ENCODE measurements around the gene ARSG. TPM values are rescaled to one million over a fixed set of nuclear protein-coding genes. Genes with fewer than 3 reads are reported as not detected.
A peak's percentile ranks its signal among the peaks of the same experiment; 100 is the strongest.

Gene ARSG
- total and polyA plus RNA-seq, 2 of the 13 experiments (the other 11 are each of a cell fraction or from before 2014, with no cell fraction given), result 3.7 to 15.2 TPM

DNA sequence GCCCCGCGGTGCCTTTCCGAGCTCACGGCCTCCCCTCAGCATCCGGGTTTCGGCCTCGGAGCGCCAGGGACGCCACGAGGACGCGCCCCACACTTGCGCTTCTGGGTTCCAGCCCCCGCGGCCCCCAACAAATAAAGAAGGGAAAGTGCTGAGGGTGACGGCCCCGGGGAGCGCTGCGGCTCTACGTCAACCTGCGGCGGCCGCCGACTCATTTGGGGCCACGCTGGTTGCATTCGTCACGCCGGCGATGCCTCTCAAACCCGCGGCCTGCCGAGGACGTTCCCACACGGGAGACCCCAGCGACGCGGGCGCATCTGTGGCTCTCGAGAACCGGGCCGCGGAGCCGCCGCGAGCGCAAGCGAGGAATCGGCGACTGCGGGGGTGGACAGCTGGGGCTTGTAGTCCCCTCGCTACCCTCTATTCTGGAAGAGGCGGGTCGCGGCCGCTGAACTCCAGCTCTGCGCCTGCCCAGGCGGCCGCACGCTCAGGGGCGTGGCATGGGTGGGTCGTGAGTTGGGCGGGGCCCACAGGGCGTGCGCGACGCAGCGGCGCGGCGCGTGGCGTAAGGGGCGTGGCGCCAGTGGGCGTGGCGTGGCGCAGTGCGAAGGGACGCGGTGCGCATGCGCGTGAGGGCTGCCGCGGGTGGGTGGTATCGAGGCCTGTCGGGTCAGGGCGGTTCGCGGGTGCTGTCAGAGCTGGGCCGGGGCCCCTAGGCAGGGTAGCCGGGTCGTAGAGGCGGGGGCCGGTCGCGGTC is 43.7 kb upstream of the ARSG start, which contains the start of gene AMZ2 (continued):
- peak; percentile 61; the same call in 1 of the 2 replicates for TF ChIP-seq TGIF2 (CRISPR knock-in tag; IDR thresholded peaks at IDR 0.05)
- peak; percentile 65; the same call in 1 of the 2 replicates for TF ChIP-seq ZSCAN20 (CRISPR knock-in tag; IDR thresholded peaks at IDR 0.05; ENCODE audit: borderline replicate concordance)
- peak; percentile 72 for TF ChIP-seq ZNF614 (CRISPR knock-in tag; IDR thresholded peaks at IDR 0.05; ENCODE audit: borderline replicate concordance)
- TF ChIP-seq, protein P1, sequence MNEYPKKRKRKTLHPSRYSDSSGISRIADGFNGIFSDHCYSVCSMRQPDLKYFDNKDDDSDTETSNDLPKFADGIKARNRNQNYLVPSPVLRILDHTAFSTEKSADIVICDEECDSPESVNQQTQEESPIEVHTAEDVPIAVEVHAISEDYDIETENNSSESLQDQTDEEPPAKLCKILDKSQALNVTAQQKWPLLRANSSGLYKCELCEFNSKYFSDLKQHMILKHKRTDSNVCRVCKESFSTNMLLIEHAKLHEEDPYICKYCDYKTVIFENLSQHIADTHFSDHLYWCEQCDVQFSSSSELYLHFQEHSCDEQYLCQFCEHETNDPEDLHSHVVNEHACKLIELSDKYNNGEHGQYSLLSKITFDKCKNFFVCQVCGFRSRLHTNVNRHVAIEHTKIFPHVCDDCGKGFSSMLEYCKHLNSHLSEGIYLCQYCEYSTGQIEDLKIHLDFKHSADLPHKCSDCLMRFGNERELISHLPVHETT (CRISPR knock-in tag; conservative IDR thresholded peaks at IDR 0.05), result peak; percentile 71
- TF ChIP-seq, protein P2, sequence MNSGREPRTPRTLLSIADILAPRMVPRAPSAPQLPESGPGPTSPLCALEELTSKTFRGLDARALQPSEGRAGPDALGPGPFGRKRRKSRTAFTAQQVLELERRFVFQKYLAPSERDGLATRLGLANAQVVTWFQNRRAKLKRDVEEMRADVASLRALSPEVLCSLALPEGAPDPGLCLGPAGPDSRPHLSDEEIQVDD (CRISPR knock-in tag; IDR thresholded peaks at IDR 0.05; ENCODE audit: borderline replicate concordance), result peak; percentile 74
- peak; percentile 73 for TF ChIP-seq HDAC2 (CRISPR knock-in tag; IDR thresholded peaks at IDR 0.05)
- no peak for TF ChIP-seq ZNF496 (CRISPR knock-in tag; IDR thresholded peaks at IDR 0.05; ENCODE audit: insufficient replicate concordance)
- TF ChIP-seq KLF12 (CRISPR knock-in tag; IDR thresholded peaks at IDR 0.05; ENCODE audit: borderline replicate concordance), result peak; percentile 100
- no peak; the same call in 1 of the 2 replicates for TF ChIP-seq STAT5B (CRISPR knock-in tag; IDR thresholded peaks at IDR 0.05)
- no peak for TF ChIP-seq THYN1 (CRISPR knock-in tag; IDR thresholded peaks at IDR 0.05; ENCODE audit: borderline replicate concordance, low read depth)
- TF ChIP-seq HNRNPK (IDR thresholded peaks at IDR 0.05; ENCODE audit: low read depth, low read length, poor library complexity, severe bottlenecking), result peak; percentile 69
- TF ChIP-seq ZNF746 (CRISPR knock-in tag; IDR thresholded peaks at IDR 0.05), result peak; percentile 22; the same call in 1 of the 2 replicates
- TF ChIP-seq TOPORS (CRISPR knock-in tag; IDR thresholded peaks at IDR 0.05), result peak; percentile 95
- TF ChIP-seq SALL2 (CRISPR knock-in tag; IDR thresholded peaks at IDR 0.05), result peak; percentile 73; the same call in 1 of the 2 replicates
- TF ChIP-seq, protein P3, sequence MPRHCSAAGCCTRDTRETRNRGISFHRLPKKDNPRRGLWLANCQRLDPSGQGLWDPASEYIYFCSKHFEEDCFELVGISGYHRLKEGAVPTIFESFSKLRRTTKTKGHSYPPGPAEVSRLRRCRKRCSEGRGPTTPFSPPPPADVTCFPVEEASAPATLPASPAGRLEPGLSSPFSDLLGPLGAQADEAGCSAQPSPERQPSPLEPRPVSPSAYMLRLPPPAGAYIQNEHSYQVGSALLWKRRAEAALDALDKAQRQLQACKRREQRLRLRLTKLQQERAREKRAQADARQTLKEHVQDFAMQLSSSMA (CRISPR knock-in tag; IDR thresholded peaks at IDR 0.05), result peak; percentile 81; the same call in 1 of the 2 replicates
- no peak for TF ChIP-seq SMARCE1 (IDR thresholded peaks at IDR 0.05; ENCODE audit: borderline replicate concordance)
- peak; percentile 78 for TF ChIP-seq HNRNPH1 (optimal IDR thresholded peaks at IDR 0.05; ENCODE audit: low read depth, low read length)
- TF ChIP-seq ZNF430 (CRISPR knock-in tag; IDR thresholded peaks at IDR 0.05), result peak; percentile 63; the same call in 1 of the 2 replicates
- peak; percentile 66 for TF ChIP-seq PHF20 (CRISPR knock-in tag; IDR thresholded peaks at IDR 0.05)
- TF ChIP-seq HIVEP1 (CRISPR knock-in tag; IDR thresholded peaks at IDR 0.05), result peak; percentile 67
- no peak; the same call in 1 of the 2 replicates for TF ChIP-seq NAIF1 (CRISPR knock-in tag; IDR thresholded peaks at IDR 0.05; ENCODE audit: borderline replicate concordance)
- 0 out of 2 replicates have a peak, but pooled peaks have one; percentile 27 for TF ChIP-seq CREM (IDR thresholded peaks at IDR 0.05)
- TF ChIP-seq CREM (CRISPR knock-in tag; IDR thresholded peaks at IDR 0.05), result no peak; the same call in 1 of the 2 replicates
- TF ChIP-seq RFX3 (CRISPR knock-in tag; IDR thresholded peaks at IDR 0.05), result no peak
- TF ChIP-seq, protein P4, sequence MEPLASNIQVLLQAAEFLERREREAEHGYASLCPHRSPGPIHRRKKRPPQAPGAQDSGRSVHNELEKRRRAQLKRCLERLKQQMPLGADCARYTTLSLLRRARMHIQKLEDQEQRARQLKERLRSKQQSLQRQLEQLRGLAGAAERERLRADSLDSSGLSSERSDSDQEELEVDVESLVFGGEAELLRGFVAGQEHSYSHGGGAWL (CRISPR knock-in tag; IDR thresholded peaks at IDR 0.05), result peak; percentile 84
- TF ChIP-seq HMG20A (CRISPR knock-in tag; IDR thresholded peaks at IDR 0.05; ENCODE audit: borderline replicate concordance), result no peak; the same call in 1 of the 2 replicates
- no peak for TF ChIP-seq ARNT (IDR thresholded peaks at IDR 0.05)
- peak; percentile 67; the same call in 1 of the 2 replicates for TF ChIP-seq NFKBIZ (CRISPR knock-in tag; IDR thresholded peaks at IDR 0.05)
- TF ChIP-seq NR2F2 (IDR thresholded peaks at IDR 0.05; ENCODE audit: borderline replicate concordance, low read depth), result no peak; the same call in 1 of the 2 replicates
- TF ChIP-seq ZNF841 (CRISPR knock-in tag; IDR thresholded peaks at IDR 0.05; ENCODE audit: borderline replicate concordance), result no peak
